HG03064 (cell line): ENCODE data around the gene FNBP1.
"Not testable (repeated sequence)": the region's sequence is repeated elsewhere in the genome, so short reads cannot be mapped to it uniquely, and the experiment has no call there.

ENCODE experiments used
- ATAC-seq: cut with Tn5 transposase; IDR thresholded peaks from one replicate; pipeline ENCODE4 v1.9.1; 2021; ENCODE audit warnings: low read depth; ENCODE audit not compliant: unreplicated experiment

Gene FNBP1

DNA sequence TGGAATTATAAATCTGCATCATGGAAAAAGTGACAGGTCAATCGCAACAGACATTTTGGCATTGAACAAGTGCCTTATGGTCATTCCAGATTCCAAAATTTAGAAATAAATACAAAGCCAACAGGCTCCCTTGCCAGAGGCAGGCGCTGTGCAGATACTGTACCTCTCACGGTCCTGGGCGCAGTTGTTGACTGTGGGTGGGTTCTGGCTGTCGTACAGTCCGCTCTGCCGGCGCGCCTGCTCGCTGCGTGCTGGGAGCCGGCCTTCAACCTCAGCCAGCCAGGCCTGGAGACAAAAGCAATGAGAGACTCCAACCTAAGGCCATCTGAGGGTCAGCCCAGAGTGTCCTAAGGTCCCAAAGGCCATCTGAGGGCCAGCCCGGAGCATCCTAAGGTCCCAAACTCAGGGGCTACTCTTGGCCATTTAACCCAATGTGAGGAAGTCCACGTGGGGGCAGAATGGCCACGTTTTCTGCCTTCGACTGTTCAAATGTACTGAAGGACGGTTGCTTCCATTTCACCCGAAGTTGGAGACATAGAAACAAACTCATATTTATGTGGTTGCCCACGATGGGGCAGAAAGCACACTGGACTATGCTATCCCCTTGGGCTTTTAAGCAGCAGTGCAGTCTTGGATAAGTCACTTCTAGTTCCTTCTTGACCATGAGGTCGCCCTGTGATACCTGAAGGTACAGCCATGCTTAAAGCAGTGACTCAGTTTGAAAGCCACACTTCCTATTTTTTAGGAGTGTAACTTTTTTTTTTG lies 142.5 kb downstream of the FNBP1 start:
- peak; percentile 81 for ATAC-seq

DNA sequence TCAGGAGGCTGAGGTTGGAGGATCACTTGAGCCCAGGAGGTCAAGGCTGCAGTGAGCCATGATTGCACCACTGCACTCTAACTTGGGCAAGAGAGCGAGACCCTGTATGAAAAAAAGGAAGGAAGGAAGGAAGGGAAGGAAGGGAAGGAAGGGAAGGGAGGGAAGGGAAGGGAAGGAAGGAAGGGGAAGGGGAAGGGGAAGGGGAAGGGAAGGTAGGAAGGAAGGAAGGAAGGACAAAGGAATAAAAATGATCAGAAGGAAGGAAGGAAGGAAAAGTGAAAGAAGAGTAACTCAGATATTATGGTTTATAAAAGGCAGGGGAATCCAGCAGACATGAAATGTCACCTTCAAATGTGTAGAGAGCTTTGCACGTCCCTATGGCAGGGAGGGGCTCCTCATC lies 143.4 kb downstream of the FNBP1 start:
- no peak for ATAC-seq

DNA sequence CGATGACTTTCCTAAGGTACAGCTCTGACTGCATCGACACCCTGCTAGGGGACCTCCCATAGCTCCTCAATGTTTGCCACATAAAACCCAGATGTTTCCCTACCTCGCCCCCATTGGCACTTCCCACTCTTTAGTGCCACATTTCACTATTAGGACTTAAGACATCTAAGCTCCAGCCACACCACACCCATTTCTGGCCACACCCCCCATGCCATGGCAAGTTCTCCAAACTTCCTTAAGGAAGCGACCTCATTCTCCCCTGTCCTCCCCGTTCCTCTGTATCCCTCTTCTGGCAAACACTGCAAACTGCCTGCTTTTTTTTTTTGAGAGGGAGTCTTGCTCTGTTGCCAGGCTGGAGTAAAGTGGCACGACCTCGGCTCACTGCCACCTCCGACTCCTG lies 144.8 kb downstream of the FNBP1 start:
- no peak for ATAC-seq

DNA sequence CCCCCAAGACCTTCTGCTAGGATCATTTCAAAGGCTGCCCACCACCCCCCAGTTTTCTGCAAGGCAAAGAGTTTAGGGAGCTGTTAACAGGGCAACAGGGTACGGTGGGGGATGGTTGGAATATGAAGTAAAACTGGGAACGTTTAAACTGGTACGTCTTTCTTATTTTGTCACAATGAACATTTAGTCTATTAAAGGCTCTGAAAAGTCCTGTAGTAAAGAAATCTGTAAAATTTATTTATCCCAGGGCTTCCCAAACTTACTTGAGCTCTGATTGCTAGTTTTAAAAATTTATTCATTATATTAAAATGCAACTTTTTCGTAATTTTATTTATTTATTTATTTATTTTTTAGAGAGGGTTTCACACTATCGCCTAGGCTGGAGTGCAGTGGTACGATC lies 145.7 kb downstream of the FNBP1 start:
- no peak for ATAC-seq

DNA sequence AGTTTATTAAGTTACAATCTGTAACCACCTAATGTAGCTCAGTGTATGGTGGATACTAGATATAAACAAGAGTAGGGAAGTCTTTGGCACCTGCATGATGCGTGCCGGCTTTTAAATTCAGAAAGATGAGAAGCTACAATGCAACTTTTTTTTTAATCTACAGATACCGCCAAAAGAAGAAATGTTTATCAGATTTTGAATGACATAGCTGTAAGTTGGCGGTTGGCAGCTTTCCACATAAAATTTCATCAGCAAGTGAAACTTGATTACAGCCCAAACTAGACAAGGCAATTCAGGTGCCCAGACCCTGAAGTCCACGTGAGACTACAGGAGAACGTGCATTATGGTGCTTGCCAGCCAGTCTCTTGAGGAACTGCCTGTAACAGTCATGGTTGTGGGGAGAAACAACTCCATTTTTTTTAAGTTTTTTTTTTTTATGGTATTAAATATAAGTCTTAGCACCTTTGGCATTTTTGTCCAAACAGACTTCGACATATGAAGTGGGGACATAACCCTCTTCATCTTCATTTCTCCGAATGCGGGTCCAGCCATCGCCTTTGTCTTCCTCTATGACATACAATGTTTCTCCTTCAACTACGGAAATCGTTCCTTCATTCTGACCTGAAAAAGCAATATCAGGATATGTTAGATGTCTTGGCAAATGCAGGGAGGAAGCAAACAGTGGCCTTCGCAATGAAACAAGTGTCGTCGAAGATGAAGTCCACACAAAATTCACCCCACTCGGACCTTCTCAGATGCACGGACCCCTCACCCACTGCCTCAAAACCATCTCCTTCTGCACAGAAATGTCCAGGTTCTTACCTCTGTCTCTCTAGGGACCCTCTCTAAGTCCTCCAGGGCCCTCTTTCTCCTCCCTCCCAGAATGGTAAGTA lies 147.4 kb downstream of the FNBP1 start:
- ATAC-seq = no peak

DNA sequence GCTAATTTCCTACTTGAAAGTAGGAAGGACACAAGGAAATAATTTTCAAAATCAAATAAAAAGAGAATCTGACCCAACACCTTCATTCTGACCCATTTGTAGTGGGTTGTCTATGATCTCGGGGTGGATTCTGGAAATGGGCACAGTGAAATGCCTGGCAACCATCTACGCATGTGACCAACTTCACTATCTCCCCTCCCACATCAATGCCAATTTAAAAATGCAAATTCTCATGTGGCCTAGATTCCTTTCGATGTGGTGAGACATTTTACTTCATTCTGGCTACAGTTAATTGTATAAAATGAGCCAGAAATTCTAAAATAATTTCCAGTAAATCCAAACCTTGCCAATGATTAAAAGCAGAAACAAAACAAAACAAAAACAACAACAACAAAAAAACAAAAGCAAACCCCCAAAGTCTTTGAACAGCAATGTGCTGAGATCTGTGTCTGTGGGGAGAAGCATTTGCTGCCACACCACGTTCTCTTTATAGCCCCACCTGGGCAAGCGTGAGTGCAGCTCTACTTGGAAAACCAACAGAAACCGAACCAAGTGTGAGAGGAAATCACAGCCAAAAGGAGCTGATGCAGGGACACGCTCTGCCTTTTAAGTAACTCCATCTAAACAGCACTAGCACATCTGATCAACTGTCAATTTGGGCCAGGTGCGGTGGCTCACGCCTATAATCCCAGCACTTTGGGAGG lies 148.7 kb downstream of the FNBP1 start:
- ATAC-seq = no peak

DNA sequence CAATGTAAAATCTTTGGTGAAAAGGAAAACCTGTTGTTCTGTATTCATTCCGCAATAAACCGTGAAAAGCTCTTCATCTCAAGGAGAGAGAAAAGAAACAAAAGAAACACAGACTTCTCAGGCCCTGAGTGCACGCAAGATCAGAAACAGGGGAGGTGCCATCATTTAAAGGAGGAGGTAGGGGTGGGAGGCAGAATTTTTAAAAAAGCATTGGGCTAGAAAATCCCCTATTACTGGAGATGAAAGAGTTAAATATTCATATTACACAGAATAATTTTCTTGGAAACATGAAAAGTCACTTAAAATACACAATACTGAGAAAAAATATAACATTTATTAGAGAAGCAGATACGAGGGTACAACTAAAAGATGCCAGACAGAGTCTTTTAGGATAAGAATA lies 151.4 kb downstream of the FNBP1 start:
- ATAC-seq = no peak

DNA sequence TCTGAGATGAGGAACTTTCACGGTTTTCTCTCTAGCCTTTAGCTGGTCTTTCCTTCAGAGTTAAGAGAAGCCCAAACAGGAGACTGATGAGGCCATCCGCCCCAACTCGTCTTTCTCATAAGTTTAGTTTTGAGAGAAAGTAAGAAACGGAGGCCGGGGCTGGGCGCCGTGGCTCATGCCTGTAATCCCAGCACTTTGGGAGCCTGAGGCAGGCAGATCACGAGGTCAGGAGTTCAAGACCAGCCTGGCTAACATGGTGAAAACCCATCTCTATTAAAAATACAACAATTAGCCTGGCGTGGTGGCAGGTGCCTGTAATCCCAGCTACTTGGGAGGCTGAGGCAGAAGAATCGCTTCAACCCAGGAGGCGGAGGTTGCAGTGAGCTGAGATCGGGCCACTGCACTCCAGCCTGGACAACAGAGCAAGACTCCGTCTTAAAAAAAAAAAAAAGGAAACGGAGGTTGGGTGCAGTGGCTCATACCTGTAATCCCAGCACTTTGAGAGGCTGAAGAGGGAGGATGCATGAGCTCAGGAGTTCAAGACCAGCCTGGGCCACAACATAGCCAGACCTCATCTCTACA lies 152.2 kb downstream of the FNBP1 start:
- not testable (repeated sequence) for ATAC-seq

DNA sequence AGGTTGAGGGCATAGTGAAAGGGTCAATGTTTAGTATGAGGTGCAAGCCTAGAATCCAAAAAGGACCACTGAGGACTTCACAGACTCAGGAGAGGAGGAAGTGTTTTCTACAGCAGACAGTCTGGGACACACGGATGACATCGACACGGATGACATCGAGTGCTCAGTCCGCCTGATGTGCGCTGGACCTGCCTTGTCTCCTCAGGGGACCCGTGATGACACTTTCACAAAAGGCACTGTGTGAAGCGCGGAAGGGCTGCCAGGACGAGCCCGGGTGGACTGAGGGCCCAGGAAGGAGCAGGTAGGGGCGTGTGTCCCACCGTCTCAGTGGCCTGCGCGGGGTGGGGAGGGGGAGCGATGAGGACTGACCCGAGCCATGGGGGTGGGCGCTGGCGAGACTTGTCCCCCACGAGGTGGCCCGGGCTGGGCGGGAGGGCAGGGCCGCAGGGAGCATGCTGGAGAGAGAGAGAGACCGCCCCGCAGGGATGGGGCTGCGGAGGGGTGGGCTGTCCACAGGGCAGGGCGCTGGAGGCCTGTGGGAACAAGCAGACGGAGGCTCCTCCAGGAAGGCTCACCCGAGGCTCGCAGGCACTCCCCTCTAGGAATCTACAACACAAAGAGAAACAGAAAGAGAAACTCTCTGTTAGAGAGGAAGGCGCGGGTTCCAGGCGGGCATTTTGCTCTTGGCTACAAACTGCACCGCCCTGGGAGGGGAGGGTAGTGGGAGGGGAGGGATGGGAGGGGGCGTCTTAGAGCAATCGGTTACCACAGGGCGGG lies 152.9 kb downstream of the FNBP1 start:
- ATAC-seq = no peak

DNA sequence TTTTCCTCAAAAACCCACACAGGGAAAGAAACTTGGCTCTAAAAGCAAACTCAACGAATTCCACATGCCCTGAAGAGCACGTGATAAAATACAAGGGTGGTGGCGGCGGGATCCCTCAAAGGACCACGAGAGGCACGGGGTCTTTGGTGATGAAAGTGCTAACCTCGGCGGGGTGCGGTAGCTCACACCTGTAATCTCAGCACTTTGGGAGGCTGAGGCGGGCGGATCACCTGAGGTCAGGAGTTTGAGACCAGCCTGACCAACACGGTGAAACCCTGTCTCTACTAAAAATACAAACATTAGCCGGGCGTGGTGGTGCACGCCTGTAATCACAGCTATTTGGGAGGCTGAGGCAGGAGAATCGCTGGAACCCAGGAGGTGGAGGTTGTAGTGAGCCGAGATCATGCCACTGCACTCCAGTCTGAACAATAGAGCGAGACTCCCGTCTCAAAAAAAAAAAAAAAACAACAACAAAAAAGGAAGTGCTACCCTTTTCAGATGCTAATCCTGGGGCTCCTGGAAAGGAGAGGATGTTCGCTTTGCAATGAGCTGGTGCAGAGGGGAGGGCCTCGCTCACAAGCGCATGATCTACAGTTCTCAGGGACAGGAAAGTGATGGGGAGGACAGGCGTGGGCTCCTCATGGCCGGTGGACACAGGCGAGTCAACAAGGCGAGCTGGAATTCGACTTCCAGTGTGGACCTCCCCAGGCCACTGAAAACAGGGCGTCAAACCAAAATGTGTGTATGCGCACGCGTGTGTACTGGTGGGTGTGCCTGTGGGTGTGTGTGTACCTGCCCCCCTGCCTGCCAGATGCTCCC lies 153.7 kb downstream of the FNBP1 start:
- no peak for ATAC-seq

DNA sequence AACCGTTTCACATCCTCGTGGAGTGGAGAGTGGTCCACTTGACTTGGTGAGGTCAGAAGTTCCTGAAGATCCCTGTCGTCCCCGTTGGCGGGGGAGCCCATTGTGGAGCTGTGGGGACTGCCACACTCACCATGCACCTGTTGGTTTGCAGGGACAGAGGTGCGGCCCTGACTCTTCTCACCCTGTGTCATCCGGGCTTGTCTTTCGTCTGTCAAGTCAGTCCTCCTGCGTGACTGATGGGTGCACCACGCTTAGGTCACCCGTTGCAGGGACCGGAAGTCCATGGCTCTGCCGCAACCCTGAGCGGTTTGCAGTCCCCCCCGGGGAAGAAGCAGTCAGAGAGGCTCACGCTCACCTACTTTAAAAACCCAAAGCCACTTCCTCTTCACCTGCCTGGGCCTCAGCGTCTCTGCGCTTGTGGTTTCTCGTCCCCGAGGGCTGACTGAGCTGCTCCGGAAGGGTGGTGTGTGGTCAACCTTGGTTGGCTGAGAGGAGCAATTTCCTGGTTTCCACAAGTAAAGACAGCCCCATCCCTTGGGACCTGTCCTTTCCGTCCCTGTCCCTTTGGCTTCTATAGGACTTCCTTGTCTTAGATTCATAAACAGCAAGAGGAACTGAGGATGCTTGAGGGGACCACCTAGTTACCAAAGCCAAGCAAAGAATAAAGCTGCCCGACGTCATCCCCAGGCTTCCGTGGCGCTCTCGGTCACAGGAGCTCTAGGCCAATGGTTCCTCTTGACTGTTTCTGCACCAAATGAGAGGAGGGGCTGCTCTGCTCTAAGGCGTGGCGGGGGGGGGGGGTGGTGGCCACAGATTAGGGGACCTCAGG lies 154.5 kb downstream of the FNBP1 start:
- peak; percentile 45 for ATAC-seq

DNA sequence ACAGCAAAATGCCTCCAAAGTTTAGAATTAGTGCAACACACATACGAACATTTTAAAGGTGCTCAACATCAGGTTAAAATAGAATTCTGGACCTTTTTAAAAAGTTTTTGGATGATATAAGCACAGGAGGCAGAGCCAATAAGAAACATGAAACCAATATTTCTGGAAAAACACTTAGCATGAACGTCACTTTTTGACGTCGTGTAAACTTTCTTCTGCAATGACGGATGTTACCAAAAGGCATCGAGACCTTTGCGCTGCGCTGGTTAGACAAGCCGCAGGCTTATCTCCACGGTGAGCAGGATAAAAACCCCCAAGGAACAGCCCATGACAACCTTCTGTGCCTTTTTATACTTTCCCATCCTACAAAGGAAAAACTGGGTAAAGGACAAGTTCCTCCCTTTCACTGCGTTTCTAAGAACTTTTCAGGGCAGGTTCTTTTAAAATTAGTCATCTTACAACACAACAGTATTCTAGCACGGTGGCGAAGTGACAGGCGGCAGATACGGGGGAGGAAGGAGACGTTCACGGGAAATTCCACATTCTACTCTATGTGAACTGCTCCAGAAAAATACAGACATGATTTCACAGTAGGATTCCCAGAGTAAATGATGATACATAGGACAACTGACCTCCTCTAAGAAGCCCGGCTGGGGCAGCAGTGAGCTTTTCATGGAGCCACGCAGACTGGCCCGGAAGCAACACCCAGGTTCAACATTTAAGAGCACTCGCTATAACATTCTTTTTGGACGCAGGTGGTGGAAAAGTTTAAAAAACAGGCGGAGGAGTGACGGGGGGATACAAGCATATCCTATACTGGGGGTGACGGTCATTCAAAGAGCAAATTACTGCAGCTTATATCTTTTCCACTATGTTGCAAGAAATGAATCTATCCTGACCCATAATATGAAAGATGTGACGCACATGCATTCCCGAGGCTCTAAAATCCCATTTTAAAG lies 155.4 kb downstream of the FNBP1 start:
- ATAC-seq = no peak

DNA sequence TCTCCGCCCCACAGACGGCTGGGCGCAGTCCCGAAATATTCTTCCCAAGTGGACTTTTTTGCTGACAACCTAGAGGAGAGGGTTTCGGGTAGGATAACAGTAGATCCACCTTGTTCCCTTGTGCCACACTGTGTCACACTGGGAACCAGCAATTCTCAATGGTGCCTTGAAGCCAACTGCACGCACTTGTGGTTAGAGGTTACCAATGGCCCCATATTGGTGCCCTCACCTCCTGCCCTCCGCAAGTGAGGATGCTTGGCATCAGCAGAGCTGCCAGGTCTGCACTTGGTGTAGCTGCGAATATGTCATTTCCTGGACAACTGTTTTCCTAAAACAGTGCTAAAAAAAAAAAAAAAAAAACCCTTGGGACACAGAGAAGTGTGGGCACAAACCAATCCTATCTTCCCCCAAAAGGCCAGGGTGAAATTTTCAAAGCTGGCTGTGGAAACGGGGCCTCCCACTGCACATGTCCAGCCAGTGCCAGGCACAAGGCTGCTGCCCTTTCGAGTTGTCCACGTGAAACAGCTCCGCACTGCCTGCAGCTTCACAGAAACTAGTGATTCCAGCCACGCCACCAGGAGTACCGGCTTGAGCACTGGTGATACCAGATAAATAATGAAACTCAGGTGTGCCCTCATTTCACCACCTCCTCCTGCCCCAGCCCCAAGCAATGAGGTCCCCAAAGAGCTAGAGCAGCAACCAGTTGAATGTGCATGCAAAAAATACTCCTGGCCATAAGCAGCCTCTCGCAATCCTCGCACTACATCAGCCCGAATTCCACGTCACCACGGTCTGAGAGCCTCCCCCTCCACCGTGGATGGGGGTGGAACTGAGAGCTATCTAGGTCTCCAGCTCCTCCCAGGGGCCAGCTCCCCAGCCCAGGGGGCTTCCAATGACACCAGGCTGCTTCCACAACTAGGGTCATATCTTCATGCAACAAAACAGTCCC lies 156.5 kb downstream of the FNBP1 start:
- no peak for ATAC-seq

DNA sequence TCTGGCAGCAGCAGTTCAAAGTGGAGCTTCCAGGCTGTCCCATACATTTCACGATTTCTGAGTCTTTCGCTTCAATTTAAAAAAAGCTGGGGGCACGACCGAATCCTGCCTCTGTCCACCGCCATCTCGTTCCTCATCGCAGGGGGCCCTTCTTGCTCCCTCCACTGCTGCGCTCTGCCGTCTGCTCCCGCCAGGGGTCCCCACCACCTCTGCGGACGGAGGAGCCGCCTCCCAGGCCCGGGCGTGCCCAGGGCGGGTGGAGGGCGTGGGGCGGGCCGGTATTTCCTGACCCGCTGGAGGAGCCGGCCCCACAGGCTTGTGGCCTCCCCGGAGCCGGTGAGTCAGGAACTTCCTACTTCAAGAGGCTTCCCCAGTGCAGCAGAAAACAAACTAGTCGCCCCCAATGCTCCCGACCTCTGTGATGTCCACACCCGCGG lies 157.3 kb downstream of the FNBP1 start:
- no peak for ATAC-seq

DNA sequence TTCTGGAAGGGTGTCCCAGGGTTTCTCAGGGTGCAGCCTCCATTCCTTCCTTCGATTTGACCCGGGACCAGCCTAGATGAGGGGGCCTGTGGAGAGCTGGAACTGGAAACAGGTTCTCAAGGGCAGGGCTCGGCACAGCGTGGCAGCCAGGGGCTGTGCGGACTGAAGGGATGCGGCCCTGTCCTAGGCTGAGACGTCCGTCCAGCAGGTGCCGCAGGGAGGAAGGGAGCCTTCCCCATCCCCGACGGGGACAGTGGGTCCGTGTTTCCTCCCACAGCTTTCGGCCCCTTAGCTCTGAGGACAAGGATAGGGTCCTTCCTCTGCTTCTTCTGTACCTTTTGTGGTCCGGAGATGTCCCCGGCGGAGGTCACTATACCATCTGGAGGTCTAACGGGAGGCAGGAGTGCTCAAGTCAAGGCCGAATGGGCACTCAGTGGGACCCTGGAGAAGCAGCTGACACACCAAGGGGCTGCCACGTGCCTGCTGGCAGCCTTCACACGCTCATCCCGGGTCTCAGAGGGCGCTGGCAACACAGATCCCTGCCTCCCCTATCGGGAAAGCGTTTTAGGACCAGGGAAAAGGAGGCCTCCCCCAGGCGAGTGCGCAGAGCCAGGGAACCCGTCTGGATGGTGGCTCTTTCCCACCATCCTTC lies 157.8 kb downstream of the FNBP1 start:
- no peak for ATAC-seq
